NCI-H345 (cell line): Measurements from ENCODE around the gene TMEM171.

Source experiments
- DNase-seq: peaks from one replicate; lab custom pipeline; 2025; lab: John Stamatoyannopoulos, UW

The TMEM171 gene, protein sequence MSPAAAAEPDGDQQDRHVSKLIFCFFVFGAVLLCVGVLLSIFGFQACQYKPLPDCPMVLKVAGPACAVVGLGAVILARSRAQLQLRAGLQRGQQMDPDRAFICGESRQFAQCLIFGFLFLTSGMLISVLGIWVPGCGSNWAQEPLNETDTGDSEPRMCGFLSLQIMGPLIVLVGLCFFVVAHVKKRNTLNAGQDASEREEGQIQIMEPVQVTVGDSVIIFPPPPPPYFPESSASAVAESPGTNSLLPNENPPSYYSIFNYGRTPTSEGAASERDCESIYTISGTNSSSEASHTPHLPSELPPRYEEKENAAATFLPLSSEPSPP

GRCh38 chr5:73120222-73121118 lies at the start of gene TMEM171:
Gene TMEM171 (plus strand): TSS chr5:73120575. CDS start chr5:73123374, 2,799 bp downstream.
- DNase-seq: peak; percentile 13

DNA sequence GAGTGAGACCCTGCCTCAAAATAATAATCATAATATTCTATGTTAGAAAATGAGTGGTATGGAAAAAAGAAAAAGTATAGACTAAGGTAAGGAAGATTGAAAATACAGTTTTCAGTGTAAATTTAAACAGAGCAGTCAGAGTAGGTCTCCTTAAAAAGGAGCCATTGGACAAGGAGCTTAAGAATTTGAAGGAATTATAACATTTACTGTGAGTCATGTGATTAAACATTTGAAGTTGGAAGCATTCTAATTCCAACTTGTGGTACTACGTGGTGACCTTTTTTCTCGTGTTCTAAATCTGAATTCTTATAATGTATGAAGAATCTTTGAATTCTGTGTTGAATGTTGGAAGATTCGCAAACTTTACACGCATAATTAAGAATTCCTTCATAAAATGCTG lies 39.3 kb upstream of the TMEM171 start:
- no peak for DNase-seq

DNA sequence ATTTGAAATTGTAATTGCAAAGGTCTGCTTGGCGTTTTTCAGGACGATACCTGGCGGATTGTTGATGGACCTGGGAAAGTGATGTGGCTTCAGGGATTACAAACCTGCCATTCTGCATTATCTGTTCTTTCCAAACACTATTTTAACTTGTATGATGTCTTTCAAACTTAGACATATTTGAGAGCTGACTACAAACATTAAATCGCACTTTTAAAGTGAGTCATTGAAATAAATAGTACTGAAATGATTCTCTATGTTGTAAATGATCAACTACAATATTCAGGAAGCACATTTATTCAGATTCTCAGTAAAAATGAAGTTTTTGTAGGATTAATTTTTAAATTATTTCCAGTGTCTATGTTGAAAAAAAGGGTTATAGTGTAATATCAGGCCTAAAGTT lies 32.3 kb upstream of the TMEM171 start:
- DNase-seq: no peak

GRCh38 chr5:73093943-73094342 lies 26.4 kb upstream of the TMEM171 start:
- no peak for DNase-seq

- DNase-seq: no peak
These were observed 26.0 kb upstream of the TMEM171 start for GRCh38 chr5:73094415-73094814.

DNA sequence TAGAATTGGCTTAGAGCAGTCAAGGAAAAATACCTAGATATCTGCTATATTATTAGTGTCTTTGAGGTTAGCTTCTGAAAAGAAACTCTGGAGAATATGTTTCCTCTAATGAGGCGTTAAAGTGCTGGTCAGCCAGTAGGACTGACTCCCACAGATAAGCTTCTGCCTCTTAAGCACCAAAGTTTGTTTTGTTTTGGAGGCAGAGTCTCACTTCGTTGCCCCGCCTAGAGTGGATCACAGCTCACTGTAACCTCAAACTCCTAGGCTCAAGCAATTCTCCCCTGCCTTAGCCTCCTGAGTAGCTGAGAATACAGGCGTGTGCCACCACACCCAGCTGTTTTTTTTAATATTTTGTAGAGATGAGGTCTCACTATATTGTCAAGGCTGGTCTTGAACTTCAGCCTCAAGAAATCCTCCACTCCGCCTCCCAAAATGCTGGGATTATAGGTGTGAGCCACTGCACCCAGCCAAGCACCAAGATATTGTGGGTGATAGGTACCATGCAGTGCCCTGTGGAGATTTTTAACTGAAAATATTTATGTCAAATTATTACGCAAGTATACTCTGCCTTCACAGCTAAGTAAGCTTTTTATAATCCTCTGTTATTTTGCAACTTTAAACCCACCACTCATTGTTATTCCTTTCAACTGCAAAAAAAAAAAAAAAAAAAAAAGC lies 24.7 kb upstream of the TMEM171 start:
- no peak for DNase-seq

DNA sequence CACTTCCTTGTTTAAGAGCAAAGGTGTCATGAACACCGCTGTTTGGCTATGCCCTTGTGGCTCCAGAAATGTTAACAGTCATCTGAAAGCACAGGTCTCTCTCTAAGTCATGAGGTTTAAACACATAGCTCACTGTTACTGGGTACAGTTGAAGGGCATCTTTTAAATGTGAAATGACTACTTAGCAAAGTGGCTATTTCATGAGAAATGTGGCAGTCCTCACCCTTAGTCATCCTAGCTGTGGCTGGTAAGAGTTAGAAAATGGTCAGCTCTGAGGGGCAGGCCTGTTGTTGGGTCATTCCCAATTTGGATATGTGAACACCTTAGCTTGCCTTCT lies 24.2 kb upstream of the TMEM171 start:
- DNase-seq: no peak

DNA sequence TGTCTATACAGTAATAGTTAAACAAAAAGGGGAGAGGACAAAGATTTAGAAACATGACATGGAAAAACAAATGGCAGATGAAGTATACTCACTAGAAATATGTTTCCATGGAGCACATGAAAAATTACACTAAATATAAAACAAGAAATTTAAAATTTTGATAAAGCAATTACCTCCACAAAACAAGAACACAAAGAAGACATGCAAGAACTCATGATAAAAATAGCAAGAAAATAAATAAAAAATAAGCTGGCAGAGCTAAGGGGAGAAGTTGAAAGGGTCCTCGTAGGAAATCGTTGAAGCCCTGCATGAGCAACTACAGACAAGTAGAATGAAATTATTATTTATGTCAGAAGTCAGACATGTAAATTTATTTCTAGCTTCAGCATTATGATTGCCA lies 22.6 kb upstream of the TMEM171 start:
- DNase-seq: no peak

DNA sequence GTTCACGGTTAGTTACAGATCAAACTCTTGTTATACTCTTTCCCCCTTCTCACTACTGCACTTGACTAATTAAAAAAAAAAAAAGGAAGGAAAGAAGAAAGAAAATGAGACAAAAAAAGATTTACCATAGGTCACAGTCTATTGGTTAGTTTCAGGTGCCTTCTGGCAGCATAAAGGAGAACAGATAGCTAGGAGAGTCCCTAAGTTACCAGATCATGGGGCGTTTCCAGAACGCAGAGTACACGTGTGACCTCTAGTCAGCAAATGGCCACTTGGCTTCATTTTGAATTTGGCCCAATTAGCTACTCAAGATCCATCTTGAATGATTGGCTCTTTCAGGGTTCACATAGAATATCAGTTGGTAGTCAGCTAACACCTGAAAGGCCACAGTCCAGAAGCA lies 20.3 kb upstream of the TMEM171 start:
- no peak for DNase-seq

DNA sequence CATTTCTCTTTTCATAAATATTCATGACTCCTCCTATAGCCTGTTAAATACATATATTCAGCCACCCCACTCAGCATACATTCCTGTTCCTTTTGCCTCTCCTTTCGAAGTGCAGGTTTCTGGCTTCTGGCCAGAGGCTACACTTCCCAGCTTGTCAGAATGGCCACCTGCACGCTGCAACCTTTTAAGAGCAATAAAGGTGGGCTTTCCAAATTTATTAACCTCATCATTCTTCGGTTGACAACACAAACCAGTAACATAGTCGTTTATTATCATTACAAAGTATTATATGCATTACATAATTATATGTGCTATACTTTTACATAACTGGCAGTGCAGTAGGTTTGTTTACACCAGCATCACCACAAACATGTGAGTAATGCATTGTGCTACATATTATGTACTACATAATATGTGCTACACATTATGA lies 16.5 kb upstream of the TMEM171 start:
- peak; percentile 83 for DNase-seq

- DNase-seq: peak; percentile 44
These were observed 16.0 kb upstream of the TMEM171 start for GRCh38 chr5:73104326-73104725.

GRCh38 chr5:73106335-73106734 lies 14.0 kb upstream of the TMEM171 start:
- no peak for DNase-seq

- DNase-seq: no peak
These were observed 10.2 kb upstream of the TMEM171 start for GRCh38 chr5:73110190-73110589.

DNA sequence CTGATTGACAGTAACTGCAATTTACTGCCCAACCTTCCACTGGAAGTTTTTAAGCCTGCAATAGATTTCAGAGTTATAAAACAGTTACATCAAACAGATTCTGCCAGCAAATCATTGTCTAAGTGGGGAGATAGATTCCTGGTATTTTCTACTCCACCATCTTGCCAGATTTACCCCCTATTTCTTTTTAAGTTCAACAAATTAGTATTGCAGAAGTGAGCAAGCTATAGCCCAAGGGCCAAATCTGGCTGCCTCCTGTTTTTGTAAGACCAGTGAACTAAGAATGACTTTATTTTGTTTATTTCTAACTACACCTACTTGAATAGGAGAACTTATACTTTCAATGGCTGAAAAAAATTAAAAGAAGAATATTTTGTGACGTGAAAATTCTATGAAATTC lies 8.8 kb upstream of the TMEM171 start:
- no peak for DNase-seq

DNA sequence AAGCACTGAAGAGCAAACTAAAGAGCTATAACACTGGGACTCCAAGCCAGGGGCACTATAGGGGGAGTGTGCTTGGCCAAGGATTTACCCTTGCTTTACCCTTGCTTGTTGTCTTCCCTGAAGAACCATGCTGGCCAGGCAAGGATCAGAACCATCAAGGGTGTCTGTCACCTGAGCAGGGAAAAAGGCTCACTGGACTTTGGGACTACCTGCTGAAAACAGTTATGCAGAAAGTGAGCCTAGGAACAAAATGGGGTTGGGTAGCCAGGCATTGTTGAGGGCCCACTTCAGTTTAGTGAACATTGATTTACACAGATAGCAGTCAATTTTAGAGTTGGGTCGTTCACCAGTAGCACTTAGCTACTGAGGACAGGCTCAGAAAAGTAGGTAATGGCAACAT lies 8.0 kb upstream of the TMEM171 start:
- no peak for DNase-seq

DNA sequence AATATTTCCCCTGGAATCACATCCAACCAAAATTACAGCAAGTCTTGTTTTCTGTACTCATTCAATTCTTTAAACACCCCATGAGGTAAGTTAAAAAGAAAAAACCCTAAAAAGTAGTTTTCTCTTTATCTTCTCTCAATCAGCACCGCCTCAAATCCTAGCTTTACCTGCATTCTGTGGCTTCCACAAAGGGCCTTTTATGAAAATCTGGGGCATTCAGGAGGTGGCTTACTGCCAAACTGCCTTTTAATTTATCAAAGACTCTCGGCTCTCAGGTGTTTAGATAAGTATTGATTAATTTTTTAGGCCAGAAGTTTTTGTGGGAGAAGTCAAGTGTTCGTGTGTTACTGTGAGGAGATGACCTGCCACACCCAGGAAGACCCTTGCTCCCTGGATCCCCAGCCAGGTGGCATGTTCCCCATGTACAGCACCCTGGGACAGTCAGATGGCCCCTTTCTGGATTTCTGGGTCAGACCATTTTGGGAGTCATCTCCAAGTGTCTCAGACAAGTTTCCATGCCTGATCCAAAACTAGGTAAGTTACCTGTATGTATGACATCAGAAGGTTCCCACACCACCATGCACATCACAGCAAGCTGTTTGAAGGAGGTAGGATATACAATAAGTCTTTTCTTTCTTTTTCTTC lies 6.2 kb upstream of the TMEM171 start:
- DNase-seq: peak; percentile 19

- DNase-seq: no peak
These were observed 4.8 kb upstream of the TMEM171 start for GRCh38 chr5:73115399-73116051.

DNA sequence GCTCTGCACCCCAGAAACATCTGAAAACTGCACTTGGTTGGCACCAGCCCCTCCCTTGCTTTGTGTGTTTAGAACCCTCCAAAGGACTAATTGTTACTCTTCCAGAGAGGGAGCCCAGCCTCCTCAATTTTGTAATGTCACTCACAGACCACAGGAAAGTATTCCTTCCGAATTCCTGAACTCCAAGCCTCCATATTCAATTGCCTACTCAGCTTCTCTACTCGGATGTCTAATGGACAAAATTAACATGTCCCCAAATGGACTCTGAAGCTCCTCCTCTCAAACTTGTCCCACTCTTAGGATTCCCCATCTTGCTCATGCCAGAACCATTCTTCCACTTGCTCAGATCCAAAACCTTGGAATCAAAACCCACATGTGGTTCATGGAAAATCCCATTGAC lies 3.9 kb upstream of the TMEM171 start:
- no peak for DNase-seq

DNA sequence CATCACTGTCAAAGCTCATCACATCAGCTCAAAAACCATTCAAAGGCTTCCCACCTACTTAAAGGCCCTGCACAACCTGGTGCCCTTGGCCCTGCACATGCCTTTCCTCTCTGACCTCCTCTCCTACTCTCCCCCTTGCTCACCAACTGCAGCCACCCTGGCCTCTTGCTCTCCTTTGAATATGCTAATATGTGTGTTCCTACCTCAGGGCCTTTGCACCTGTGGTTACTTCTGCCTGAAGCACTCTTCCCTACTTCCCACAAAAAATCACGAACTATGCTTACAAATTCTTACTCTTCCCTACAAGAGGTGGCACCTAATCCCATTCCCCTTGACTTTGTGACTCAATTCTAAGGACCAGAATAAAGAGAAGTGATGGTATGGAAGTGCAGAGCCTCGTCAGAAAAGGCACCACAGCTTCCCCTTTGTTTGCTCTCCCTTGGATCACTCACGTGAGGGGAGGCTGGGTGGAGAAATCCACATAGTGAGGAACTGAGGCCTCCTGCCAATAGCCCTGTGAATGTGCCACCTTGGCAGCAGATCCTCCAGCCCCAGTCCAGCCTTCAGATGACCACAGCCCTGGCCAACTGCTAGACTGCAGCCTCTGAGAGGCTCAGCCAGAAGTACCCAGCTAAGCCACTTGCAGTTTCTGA lies 3.2 kb upstream of the TMEM171 start:
- DNase-seq: no peak

DNA sequence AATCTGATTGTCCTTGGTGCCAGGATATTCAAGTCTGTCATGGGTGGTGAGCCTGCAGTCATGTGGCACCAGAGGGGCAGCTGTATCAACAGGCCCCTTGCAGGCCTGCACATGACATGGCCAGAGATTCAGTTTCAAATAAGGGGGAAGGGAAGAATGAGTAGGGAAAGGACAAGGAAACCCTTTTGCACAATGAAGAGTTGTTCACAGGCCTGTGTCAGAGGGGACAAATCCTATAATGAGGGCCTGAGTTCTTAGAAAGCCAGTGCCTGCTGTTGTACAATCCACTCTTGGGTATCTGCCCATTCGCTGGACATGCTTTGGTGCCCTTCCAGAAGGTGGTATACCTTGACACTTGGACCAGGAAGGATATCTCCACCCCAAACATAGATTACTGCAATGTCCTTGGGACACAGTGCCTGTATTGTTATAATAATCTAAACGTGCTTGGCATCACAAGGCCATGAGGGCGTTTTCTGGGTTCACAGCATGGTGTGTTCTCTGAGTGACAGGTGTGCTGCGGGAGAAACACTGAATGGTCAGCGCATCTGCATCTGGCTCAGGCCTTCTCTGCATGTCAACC lies 1.9 kb upstream of the TMEM171 start:
- peak; percentile 61 for DNase-seq
